Endodermal cell (in vitro differentiated cells): ENCODE data around the gene KCNQ1. TPM values are rescaled to one million over a fixed set of nuclear protein-coding genes. Genes with fewer than 3 reads are reported as not detected.

ENCODE experiments used
- DNase-seq: peaks from one replicate; pipeline ENCODE4 v3.0.0-alpha.2; 2017
- H3K27ac ChIP-seq: 2 replicates; pipeline ENCODE4 v1.5.1; 2013; ENCODE audit warnings: mild to moderate bottlenecking, low read depth, low read length, moderate library complexity
- H3K27me3 ChIP-seq: 2 replicates; pipeline ENCODE4 v1.6.1; 2013; ENCODE audit warnings: mild to moderate bottlenecking, low read length, moderate library complexity; ENCODE audit not compliant: insufficient read depth, control insufficient read depth, poor library complexity, severe bottlenecking
- H3K36me3 ChIP-seq: 2 replicates; pipeline ENCODE4 v1.7.0; 2013; ENCODE audit warnings: mild to moderate bottlenecking, low read length, moderate library complexity; ENCODE audit not compliant: control insufficient read depth, insufficient read depth
- H3K4me1 ChIP-seq: one replicate; pipeline ENCODE4 v1.7.0; 2013; ENCODE audit warnings: low read length; ENCODE audit not compliant: control insufficient read depth, insufficient read depth
- H3K4me3 ChIP-seq: 2 replicates; pipeline ENCODE4 v1.5.1; 2013; ENCODE audit warnings: mild to moderate bottlenecking, low read length, moderate library complexity
- H3K9ac ChIP-seq: 2 replicates; pipeline ENCODE4 v1.6.1; 2013; ENCODE audit warnings: mild to moderate bottlenecking, low read length, moderate library complexity; ENCODE audit not compliant: poor library complexity, severe bottlenecking; ENCODE audit errors: extremely low read depth
- H3K9me3 ChIP-seq: 2 replicates; pipeline ENCODE4 v1.6.1; 2013; ENCODE audit warnings: mild to moderate bottlenecking, low read length, moderate library complexity; ENCODE audit not compliant: control insufficient read depth
- H3K27ac Mint-ChIP-seq: 2 replicates; pipeline ENCODE4 v1.8.0; 2020; ENCODE audit warnings: mixed read lengths
- H3K27me3 Mint-ChIP-seq: 2 replicates; pipeline ENCODE4 v1.8.0; 2021; ENCODE audit warnings: mild to moderate bottlenecking, mixed read lengths; ENCODE audit not compliant: insufficient read depth
- H3K36me3 Mint-ChIP-seq: 2 replicates; pipeline ENCODE4 v1.8.0; 2020; ENCODE audit warnings: low read depth, mixed read lengths
- H3K4me1 Mint-ChIP-seq: 2 replicates; pipeline ENCODE4 v1.8.0; 2020; ENCODE audit warnings: mixed read lengths
- H3K4me3 Mint-ChIP-seq: 2 replicates; pipeline ENCODE4 v1.8.0; 2020; ENCODE audit warnings: mild to moderate bottlenecking, moderate library complexity, mixed read lengths
- H3K9me3 Mint-ChIP-seq: 2 replicates; pipeline ENCODE4 v1.8.0; 2020; ENCODE audit warnings: mild to moderate bottlenecking, mixed read lengths
- WGBS, 2 experiments: methylation state at CpG; one replicate each; pipeline versions ENCODE4 v1.1.5 to v1.1.7; 2013; ENCODE audit warnings: missing lambda C conversion rate in 2 of 2, mixed read lengths in 1 of 2; ENCODE audit not compliant: insufficient coverage in 1 of 2, insufficient read length in 1 of 2; 5-methylcytosine and 5-hydroxymethylcytosine counted together
- total RNA-seq, 2 donors: library from RNA; stranded (reverse); fragmentation: NEBNext Ultra II Directional in 1 of 2; extraction: Animal tissue kit (Norgen Biotek cat#: 25700) in 1 of 2; gene quantifications; 2 replicates in 1 of 2; 3 replicates in 1 of 2; pipeline ENCODE4 v1.2.1, GENCODE V29; 2021
- TF ChIP-seq, protein P1 (sequence below): fragments of 200-600 bp; sonication (generic); conservative IDR thresholded peaks from 2 replicates; pipeline ENCODE4 v1.5.0; 2021; ENCODE audit warnings: antibody characterized with exemption, mild to moderate bottlenecking

The KCNQ1 gene
- total RNA-seq, 2 donors from 2014 or later, result 1.8 to 3.5 TPM

DNA sequence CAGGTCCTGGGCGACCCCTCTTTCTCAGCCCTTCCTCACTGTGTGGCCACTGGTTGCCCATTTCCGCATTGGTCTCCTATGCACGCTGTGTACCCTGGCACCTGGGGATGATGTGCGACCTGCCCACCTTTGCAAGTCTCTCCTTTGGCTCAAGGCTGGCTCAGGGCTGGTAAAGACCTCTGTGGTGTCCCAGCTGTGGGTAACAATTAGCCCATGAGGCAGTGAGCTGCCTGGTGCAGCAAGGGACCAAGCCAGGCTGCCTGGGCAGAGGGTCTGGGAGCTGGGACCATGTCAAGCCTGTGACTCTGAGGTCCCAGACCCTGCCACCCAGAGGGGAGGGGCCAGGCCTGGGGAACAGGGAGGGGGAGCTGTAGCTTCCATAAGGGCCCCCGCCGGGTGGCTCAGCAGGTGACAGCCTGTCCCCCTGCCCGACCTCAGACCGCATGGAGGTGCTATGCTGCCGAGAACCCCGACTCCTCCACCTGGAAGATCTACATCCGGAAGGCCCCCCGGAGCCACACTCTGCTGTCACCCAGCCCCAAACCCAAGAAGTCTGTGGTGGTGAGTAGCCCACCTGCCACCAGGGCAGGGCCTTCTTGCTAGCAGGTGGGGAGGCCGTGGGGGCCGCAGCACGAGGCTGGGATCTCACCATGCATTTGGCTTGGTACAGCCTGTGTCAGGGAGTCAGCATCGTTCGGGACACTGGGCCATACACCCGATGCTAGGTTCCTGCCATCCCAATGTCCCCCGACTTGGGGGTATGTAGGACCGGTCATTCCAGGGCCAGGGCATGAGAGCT lies 142.5 kb downstream of the KCNQ1 start:
- no peaks in the 10 kb centered on the region for H3K9me3 Mint-ChIP-seq
- no peak overlapping the region for H3K4me3 Mint-ChIP-seq

DNA sequence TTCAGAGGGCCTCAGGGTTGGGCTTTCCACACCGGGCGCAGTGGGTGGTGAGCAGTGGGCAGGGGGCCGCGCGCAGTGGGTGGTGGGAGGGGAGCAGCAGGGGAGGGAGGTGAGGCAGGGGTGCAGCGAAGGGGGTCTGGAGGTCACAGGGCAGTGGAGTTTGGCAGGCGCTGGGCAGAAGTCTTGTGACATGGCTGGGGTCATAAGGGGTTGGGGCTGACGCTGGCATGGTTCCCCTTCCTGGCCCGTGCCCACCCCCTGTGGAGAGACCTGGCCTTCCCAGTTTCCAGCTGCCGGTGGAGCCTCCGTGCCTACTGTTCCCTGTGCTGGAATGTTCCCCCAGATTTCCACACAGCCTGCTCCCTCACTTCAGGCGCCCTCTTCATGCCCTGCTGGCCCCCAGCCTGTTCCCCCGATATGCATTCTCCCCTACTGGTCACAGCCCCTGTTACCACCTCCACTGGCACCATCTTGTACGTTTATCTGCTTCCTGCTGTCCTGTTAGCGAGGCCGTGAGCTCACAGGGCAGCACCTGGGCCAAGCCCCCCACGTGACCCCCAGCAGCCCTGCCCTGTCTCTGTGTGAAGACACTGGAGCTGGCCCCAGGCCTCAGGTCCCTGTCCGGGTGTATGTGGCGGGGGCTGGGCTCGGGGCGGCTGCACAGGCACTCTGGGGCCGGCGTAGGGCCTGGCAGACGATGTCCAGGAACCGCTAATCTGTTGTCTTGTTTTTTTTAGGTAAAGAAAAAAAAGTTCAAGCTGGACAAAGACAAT lies 143.4 kb downstream of the KCNQ1 start:
- 88 to 93% methylated on average over 14 to 25 of the region's 25 CpGs for WGBS, 2 experiments
- TF ChIP-seq, protein P1, sequence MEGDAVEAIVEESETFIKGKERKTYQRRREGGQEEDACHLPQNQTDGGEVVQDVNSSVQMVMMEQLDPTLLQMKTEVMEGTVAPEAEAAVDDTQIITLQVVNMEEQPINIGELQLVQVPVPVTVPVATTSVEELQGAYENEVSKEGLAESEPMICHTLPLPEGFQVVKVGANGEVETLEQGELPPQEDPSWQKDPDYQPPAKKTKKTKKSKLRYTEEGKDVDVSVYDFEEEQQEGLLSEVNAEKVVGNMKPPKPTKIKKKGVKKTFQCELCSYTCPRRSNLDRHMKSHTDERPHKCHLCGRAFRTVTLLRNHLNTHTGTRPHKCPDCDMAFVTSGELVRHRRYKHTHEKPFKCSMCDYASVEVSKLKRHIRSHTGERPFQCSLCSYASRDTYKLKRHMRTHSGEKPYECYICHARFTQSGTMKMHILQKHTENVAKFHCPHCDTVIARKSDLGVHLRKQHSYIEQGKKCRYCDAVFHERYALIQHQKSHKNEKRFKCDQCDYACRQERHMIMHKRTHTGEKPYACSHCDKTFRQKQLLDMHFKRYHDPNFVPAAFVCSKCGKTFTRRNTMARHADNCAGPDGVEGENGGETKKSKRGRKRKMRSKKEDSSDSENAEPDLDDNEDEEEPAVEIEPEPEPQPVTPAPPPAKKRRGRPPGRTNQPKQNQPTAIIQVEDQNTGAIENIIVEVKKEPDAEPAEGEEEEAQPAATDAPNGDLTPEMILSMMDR, result no peak
- no peak overlapping the region for H3K4me3 ChIP-seq
- no peak overlapping the region for H3K9ac ChIP-seq
- H3K27ac Mint-ChIP-seq, result no peak overlapping the region
- no peaks in the 10 kb centered on the region for H3K4me1 Mint-ChIP-seq
- no peak for DNase-seq
- no peak overlapping the region for H3K4me3 Mint-ChIP-seq
- peaks cover 77% of the 10 kb centered on the region for H3K27me3 Mint-ChIP-seq
- no peaks in the 10 kb centered on the region for H3K9me3 ChIP-seq
- H3K36me3 Mint-ChIP-seq, result no peaks in the 10 kb centered on the region
- H3K27me3 ChIP-seq, result peaks cover 50% of the 10 kb centered on the region
- no peaks in the 10 kb centered on the region for H3K9me3 Mint-ChIP-seq
- no peaks in the 10 kb centered on the region for H3K4me1 ChIP-seq
- H3K36me3 ChIP-seq, result no peaks in the 10 kb centered on the region
- no peak overlapping the region for H3K27ac ChIP-seq

More for the DNA sequence above, 142.5 kb downstream of the KCNQ1 start:
- no peaks in the 10 kb centered on the region for H3K36me3 Mint-ChIP-seq
- Histone ChIP-seq H3K4me3 (no peak overlapping the region), H3K4me1 (no peaks in the 10 kb centered on the region), H3K9me3 (no peaks in the 10 kb centered on the region), H3K27ac (no peak overlapping the region), H3K36me3 (no peaks in the 10 kb centered on the region), H3K9ac (no peak overlapping the region), H3K27me3 (peaks cover 41% of the 10 kb centered on the region)
- 93 to 94% methylated on average over 14 to 20 of the region's 20 CpGs for WGBS, 2 experiments
- no peak for DNase-seq
- peaks cover 74% of the 10 kb centered on the region for H3K27me3 Mint-ChIP-seq
- no peak overlapping the region for H3K27ac Mint-ChIP-seq
- TF ChIP-seq, protein P1, result no peak
- H3K4me1 Mint-ChIP-seq, result no peaks in the 10 kb centered on the region

DNA sequence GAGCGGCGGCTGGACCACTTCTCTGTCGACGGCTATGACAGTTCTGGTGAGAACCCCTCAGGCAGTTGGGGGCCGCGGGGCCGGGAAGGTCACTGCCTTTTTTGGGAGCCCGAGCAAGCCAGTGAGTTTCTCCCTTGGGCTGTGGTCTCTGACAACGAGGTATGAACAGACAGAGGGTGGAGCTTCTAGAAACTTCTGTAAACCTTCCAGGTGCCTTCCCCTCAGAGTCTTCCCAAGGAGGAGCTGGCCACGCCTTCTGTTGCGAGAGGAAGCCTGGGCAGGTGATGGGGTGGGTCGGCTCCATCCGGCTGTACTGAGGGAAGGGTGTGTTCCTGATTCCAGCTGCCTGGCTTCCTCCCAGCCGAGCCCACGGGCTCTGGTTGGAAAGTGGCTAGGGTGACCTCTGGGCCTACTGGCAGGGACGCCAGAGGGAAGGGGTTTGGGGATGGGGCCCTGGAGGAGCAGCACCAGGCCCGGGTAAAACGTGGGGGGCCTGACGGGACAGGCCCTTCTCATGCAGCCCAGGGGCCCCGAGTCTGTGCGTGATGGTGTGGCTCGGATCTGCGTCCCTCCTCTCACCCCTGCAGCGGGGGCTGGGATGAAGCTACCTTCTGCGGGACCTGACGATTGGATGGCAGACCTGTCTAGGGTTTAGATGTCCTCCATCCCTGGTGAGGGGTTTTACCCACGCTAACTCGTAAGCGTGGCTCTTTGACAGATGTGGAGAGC lies 144.2 kb downstream of the KCNQ1 start:
- Histone ChIP-seq H3K36me3 (no peaks in the 10 kb centered on the region), H3K9ac (no peak overlapping the region), H3K4me1 (no peaks in the 10 kb centered on the region), H3K27ac (no peak overlapping the region), H3K9me3 (no peaks in the 10 kb centered on the region), H3K4me3 (no peak overlapping the region), H3K27me3 (peaks cover 58% of the 10 kb centered on the region)
- TF ChIP-seq, protein P1, result no peak
- 89 to 94% methylated on average over 15 to 29 of the region's 29 CpGs for WGBS, 2 experiments
- no peak overlapping the region for H3K27ac Mint-ChIP-seq
- H3K27me3 Mint-ChIP-seq, result peaks cover 85% of the 10 kb centered on the region
- H3K36me3 Mint-ChIP-seq, result no peaks in the 10 kb centered on the region
- H3K4me3 Mint-ChIP-seq, result no peak overlapping the region
- H3K4me1 Mint-ChIP-seq, result no peaks in the 10 kb centered on the region
- no peak for DNase-seq
- H3K9me3 Mint-ChIP-seq, result no peaks in the 10 kb centered on the region
